IMR-90 (cell line): ENCODE measurements around the gene MEX3A. TPM values are rescaled to one million over a fixed set of nuclear protein-coding genes. Genes with fewer than 3 reads are reported as not detected.

Source experiments
- ATAC-seq: fragments of 200-7000 bp; cut with Tn5 transposase; 2 replicates; pipeline ENCODE4 v1.9.1; 2020; ENCODE audit warnings: low read depth, mild to moderate bottlenecking, moderate library complexity
- BruUV-seq: library from RNA; stranded (reverse); fragments of 400-500 nt; replicated peaks from 2 replicates; lab custom pipeline; 2021; lab: Mats Ljungman, UMichigan
- CTCF ChIA-PET: fragments of 300-600 bp; formaldehyde crosslinking; extraction: SDS; loops from one replicate; lab custom pipeline; 2021; ENCODE audit warnings: antibody characterized with exemption; lab: Yijun Ruan, JAX
- POLR2A ChIA-PET: fragments of 300-600 bp; sonication (Branson Sonifier 250); formaldehyde crosslinking; loops from one replicate; lab custom pipeline; 2022; ENCODE audit warnings: antibody characterized with exemption; ENCODE audit not compliant: unreplicated experiment; lab: Charles Lee
- DNase-seq: peaks from one replicate; pipeline ENCODE4 v3.0.0; 2013
- H2AFZ ChIP-seq: replicated peaks from 2 replicates; pipeline ENCODE3; 2013; ENCODE audit warnings: low read length, mild to moderate bottlenecking; ENCODE audit not compliant: poor library complexity
- H2AK5ac ChIP-seq: 2 replicates; pipeline ENCODE4 v1.6.1; 2013; ENCODE audit warnings: low read depth, low read length, inconsistent platforms
- H2AK9ac ChIP-seq: replicated peaks from 2 replicates; pipeline ENCODE3; 2013; ENCODE audit warnings: mild to moderate bottlenecking, low read depth, low read length, moderate library complexity; ENCODE audit not compliant: poor library complexity
- H2BK120ac ChIP-seq: 2 replicates; pipeline ENCODE4 v1.6.1; 2013; ENCODE audit warnings: low read depth, low read length, inconsistent platforms
- H2BK15ac ChIP-seq: 3 replicates; pipeline ENCODE4 v1.6.1; 2013; ENCODE audit warnings: low read depth, low read length, inconsistent platforms
- H2BK20ac ChIP-seq: 2 replicates; pipeline ENCODE4 v1.6.1; 2013; ENCODE audit warnings: low read depth, mild to moderate bottlenecking, inconsistent platforms, low read length, moderate library complexity
- H2BK5ac ChIP-seq: 2 replicates; pipeline ENCODE4 v1.6.1; 2013; ENCODE audit warnings: mild to moderate bottlenecking, low read depth, low read length, inconsistent platforms; ENCODE audit not compliant: poor library complexity, severe bottlenecking
- H3K14ac ChIP-seq: replicated peaks from 2 replicates; pipeline ENCODE4 v1.6.1; 2013; ENCODE audit warnings: low read depth, low read length, inconsistent platforms
- H3K18ac ChIP-seq: 2 replicates; pipeline ENCODE4 v1.6.1; 2013; ENCODE audit warnings: low read depth, low read length, control low read depth
- H3K23ac ChIP-seq: 2 replicates; pipeline ENCODE4 v1.6.1; 2013; ENCODE audit warnings: low read depth, low read length, inconsistent platforms
- H3K27ac ChIP-seq: 2 replicates; pipeline ENCODE4 v1.5.1; 2013; ENCODE audit warnings: mild to moderate bottlenecking, control low read depth, low read length; ENCODE audit not compliant: insufficient read depth
- H3K27me3 ChIP-seq: 2 replicates; pipeline ENCODE4 v1.6.1; 2013; ENCODE audit warnings: low read length; ENCODE audit not compliant: control insufficient read depth, insufficient read depth
- H3K36me3 ChIP-seq: 2 replicates; pipeline ENCODE4 v1.6.1; 2013; ENCODE audit warnings: low read length, mixed read lengths; ENCODE audit not compliant: control insufficient read depth, insufficient read depth
- H3K4ac ChIP-seq: 2 replicates; pipeline ENCODE4 v1.6.1; 2013; ENCODE audit warnings: low read depth, low read length, inconsistent platforms
- H3K4me1 ChIP-seq: 2 replicates; pipeline ENCODE4 v1.6.1; 2013; ENCODE audit warnings: low read length, mixed read lengths; ENCODE audit not compliant: control insufficient read depth, insufficient read depth
- H3K4me2 ChIP-seq: 2 replicates; pipeline ENCODE4 v1.6.1; 2013; ENCODE audit warnings: low read depth, mild to moderate bottlenecking, control low read depth, low read length, moderate library complexity
- H3K4me3 ChIP-seq: 2 replicates; pipeline ENCODE4 v1.5.1; 2013; ENCODE audit warnings: low read depth, mild to moderate bottlenecking, control low read depth, low read length, moderate library complexity; ENCODE audit not compliant: insufficient read depth
- H3K56ac ChIP-seq: 2 replicates; pipeline ENCODE4 v1.6.1; 2013; ENCODE audit warnings: low read length, inconsistent platforms; ENCODE audit not compliant: insufficient read depth; ENCODE audit errors: extremely low read depth
- H3K79me1 ChIP-seq, 2 experiments: 2 replicates each; pipeline ENCODE4 v1.6.1; 2013; ENCODE audit warnings: low read length in 2 of 2, inconsistent platforms in 1 of 2, low read depth in 1 of 2
- H3K9ac ChIP-seq: 2 replicates; pipeline ENCODE4 v1.6.1; 2013; ENCODE audit warnings: low read depth, low read length, control low read depth
- H3K9me1 ChIP-seq: 2 replicates; pipeline ENCODE4 v1.6.1; 2013; ENCODE audit warnings: low read length, inconsistent platforms; ENCODE audit not compliant: insufficient read depth
- H3K9me3 ChIP-seq: 2 replicates; pipeline ENCODE4 v1.6.1; 2013; ENCODE audit warnings: low read length; ENCODE audit not compliant: control insufficient read depth, insufficient read depth
- H4K20me1 ChIP-seq: 2 replicates; pipeline ENCODE4 v1.6.1; 2013; ENCODE audit warnings: low read length, inconsistent platforms; ENCODE audit not compliant: insufficient read depth
- H4K5ac ChIP-seq: 2 replicates; pipeline ENCODE4 v1.6.1; 2013; ENCODE audit warnings: mild to moderate bottlenecking, low read depth, low read length, control low read depth
- H4K8ac ChIP-seq, 2 experiments: 2 replicates each; pipeline ENCODE4 v1.6.1; 2013; ENCODE audit warnings: low read depth in 2 of 2, low read length in 2 of 2, control low read depth in 1 of 2, inconsistent platforms in 1 of 2
- H4K91ac ChIP-seq: 2 replicates; pipeline ENCODE4 v1.6.1; 2013; ENCODE audit warnings: low read depth, low read length, inconsistent platforms; ENCODE audit not compliant: insufficient read depth
- BHLHE40 ChIP-seq: fragments of 150-350 bp; IDR thresholded peaks from 2 replicates; pipeline ENCODE4 v1.6.1; 2016; ENCODE audit warnings: mild to moderate bottlenecking, low read depth, low read length
- CEBPB ChIP-seq: IDR thresholded peaks from 2 replicates; pipeline ENCODE4 v1.6.1; 2012; ENCODE audit warnings: low read depth, low read length, improper control_type of control experiment
- CHD1 ChIP-seq: IDR thresholded peaks from 2 replicates; pipeline ENCODE4 v1.6.1; 2012; ENCODE audit warnings: low read depth, low read length, improper control_type of control experiment
- CTCF ChIP-seq: conservative IDR thresholded peaks from 2 replicates; pipeline ENCODE4 v1.5.1; 2012; ENCODE audit warnings: mild to moderate bottlenecking, low read depth, low read length, improper control_type of control experiment
- ELK1 ChIP-seq: fragments of 150-350 bp; IDR thresholded peaks from 2 replicates; pipeline ENCODE4 v1.6.1; 2016; ENCODE audit warnings: low read depth, mild to moderate bottlenecking, low read length, moderate library complexity, borderline replicate concordance
- FOS ChIP-seq: fragments of 150-350 bp; IDR thresholded peaks from 2 replicates; pipeline ENCODE4 v1.6.1; 2016; ENCODE audit warnings: low read depth, low read length
- MAFK ChIP-seq: IDR thresholded peaks from 2 replicates; pipeline ENCODE4 v1.6.1; 2012; ENCODE audit warnings: low read depth, low read length, improper control_type of control experiment
- MAZ ChIP-seq: IDR thresholded peaks from 2 replicates; pipeline ENCODE4 v1.6.1; 2012; ENCODE audit warnings: low read depth, mild to moderate bottlenecking, low read length, improper control_type of control experiment, moderate library complexity, borderline replicate concordance
- MXI1 ChIP-seq: IDR thresholded peaks from 2 replicates; pipeline ENCODE4 v1.6.1; 2012; ENCODE audit warnings: low read depth, mild to moderate bottlenecking, low read length, moderate library complexity, borderline replicate concordance
- NFE2L2 ChIP-seq: fragments of 150-350 bp; IDR thresholded peaks from 2 replicates; pipeline ENCODE4 v1.6.1; 2016; ENCODE audit warnings: low read depth, mild to moderate bottlenecking, low read length
- POLR2A ChIP-seq: IDR thresholded peaks from 2 replicates; pipeline ENCODE4 v1.6.1; 2012; ENCODE audit warnings: mild to moderate bottlenecking, low read depth, low read length
- RAD21 ChIP-seq: IDR thresholded peaks from 2 replicates; pipeline ENCODE4 v1.6.1; 2012; ENCODE audit warnings: low read length, improper control_type of control experiment
- RCOR1 ChIP-seq: IDR thresholded peaks from 2 replicates; pipeline ENCODE4 v1.6.1; 2012; ENCODE audit warnings: mild to moderate bottlenecking, low read length, improper control_type of control experiment; ENCODE audit not compliant: insufficient replicate concordance
- RFX5 ChIP-seq: IDR thresholded peaks from 2 replicates; pipeline ENCODE4 v1.8.0; 2012; ENCODE audit warnings: low read depth, mild to moderate bottlenecking, low read length, moderate library complexity
- SMC3 ChIP-seq: fragments of 150-350 bp; IDR thresholded peaks from 2 replicates; pipeline ENCODE4 v1.6.1; 2016; ENCODE audit warnings: low read depth, mild to moderate bottlenecking, antibody characterized with exemption, low read length, moderate library complexity
- USF2 ChIP-seq: fragments of 150-350 bp; IDR thresholded peaks from 2 replicates; pipeline ENCODE4 v1.6.1; 2017; ENCODE audit warnings: mild to moderate bottlenecking, antibody characterized with exemption, low read length, low read depth
- whole genome bisulfite sequencing, 2 experiments: methylation state at CpG; one replicate each; pipeline versions ENCODE4 v1.1.5 to v1.1.7; 2013; ENCODE audit warnings: missing lambda C conversion rate in 2 of 2; ENCODE audit not compliant: insufficient read length in 1 of 2; ENCODE audit errors: extremely low coverage in 2 of 2; 5-methylcytosine and 5-hydroxymethylcytosine counted together
- dilution Hi-C: fragments of 300-500 bp; cut with HindIII; formaldehyde crosslinking; loops from one replicate; pipeline ENCODE4 v1.14.3; 2018; ENCODE audit warnings: low sequenced_read_pairs; ENCODE audit not compliant: unreplicated experiment
- in situ Hi-C: fragments of 300-500 bp; cut with MboI; formaldehyde crosslinking; loops from 3 replicates; pipeline ENCODE4 v1.14.3; 2019; ENCODE audit warnings: low sequenced_read_pairs, inconsistent platforms, mixed read lengths
- intact Hi-C: fragments of 100-400 bp; cut with micrococcal nuclease; formaldehyde crosslinking; loops from 2 replicates; pipeline ENCODE4 v1.10.0; 2022
- polyA plus RNA-seq, 3 experiments: library from polyadenylated mRNA; depleted of rRNA; stranded (reverse); fragments of >200 nt; gene quantifications; 2 replicates each; pipeline ENCODE4 v1.2.3, GENCODE V29; 2012; ENCODE audit warnings: low replicate concordance in 1 of 3
- total RNA-seq: library from RNA; depleted of rRNA; stranded (reverse); fragments of >200 nt; gene quantifications from 2 replicates; pipeline ENCODE4 v1.2.3, GENCODE V29; 2012

MEX3A gene
- total and polyA plus RNA-seq, 2 of the 4 experiments (the other 2 are of a cell fraction) = 2.3 to 9.0 TPM

- dilution Hi-C loops (no loop called here), intact Hi-C loops (loop anchor here (10.0 kb wide), 1 partner anchor 216 kb away; no protein-coding TSS in a partner anchor), in situ Hi-C loops (loop anchor here (5.0 kb wide), 2 partner anchors 34 to 219 kb away; no protein-coding TSS in a partner anchor)
- WGBS, 2 experiments = 50% methylated on average over 1 of the region's 2 CpGs; no CpG with 5 or more reads in 1 of the 2 experiments
- no peaks in the 10 kb centered on the region for H3K9me3 ChIP-seq
- H2AK5ac ChIP-seq = peak overlapping the region; percentile 5; the same call in 1 of the 2 replicates
- H3K4me2 ChIP-seq = no peak overlapping the region
- H3K9me1 ChIP-seq = peaks cover 33% of the 10 kb centered on the region
- H3K23ac ChIP-seq = no peak overlapping the region
- peaks cover 28% of the 10 kb centered on the region for H3K4me1 ChIP-seq
- no peak overlapping the region for H2BK5ac ChIP-seq
- peaks cover 5% of the 10 kb centered on the region; the same call in 1 of the 2 replicates for H3K36me3 ChIP-seq
- DNase-seq = no peak
- no peaks in the 10 kb centered on the region for H4K20me1 ChIP-seq
- no TSS peak for BruUV-seq
- H3K4ac ChIP-seq = 0 out of 2 replicates have a peak overlapping the region, but pooled peaks have one; percentile 6
- ChIA-PET POLR2A (interaction anchor here (2.0 kb wide), 1 partner anchor 31 kb away, joined by 8 read pairs; no protein-coding TSS in a partner anchor), CTCF (interaction anchor here (0.5 to 5.6 kb wide), 2 partner anchors 30 to 263 kb away, joined by 3 to 64 read pairs; no protein-coding TSS in a partner anchor)
- no peak overlapping the region for H2BK120ac ChIP-seq
- H3K4me3 ChIP-seq = no peak overlapping the region
- no peak overlapping the region for H2BK20ac ChIP-seq
- no peak overlapping the region for H3K56ac ChIP-seq
- no peak overlapping the region for H2BK15ac ChIP-seq
- H3K79me1 ChIP-seq = peaks cover 23 to 69% of the 10 kb centered on the region in 2 experiments
- H3K14ac ChIP-seq = no peak overlapping the region
- no peak overlapping the region for H4K5ac ChIP-seq
- H4K91ac ChIP-seq = peak overlapping the region; percentile 16; the same call in 1 of the 2 replicates
- peak overlapping the region; percentile 55 for H2AK9ac ChIP-seq
- H4K8ac ChIP-seq = no peak overlapping the region
- H3K9ac ChIP-seq = no peak overlapping the region
- H3K27me3 ChIP-seq = no peaks in the 10 kb centered on the region
- ATAC-seq = no peak
- H2AFZ ChIP-seq = no peak overlapping the region
- no peak overlapping the region for H3K27ac ChIP-seq
- TF ChIP-seq RAD21 (no peak), USF2 (no peak), RCOR1 (no peak), MXI1 (no peak), MAZ (no peak), CEBPB (no peak), ELK1 (no peak), NFE2L2 (no peak), CHD1 (no peak), FOS (no peak), CTCF (no peak), BHLHE40 (no peak), POLR2A (no peak), RFX5 (no peak), SMC3 (no peak), MAFK (no peak)
- H3K18ac ChIP-seq = no peak overlapping the region
Measured at GRCh38 chr1:156098784-156099183, 16.5 kb upstream of the MEX3A start.
